Endodermal cell (in vitro differentiated cells): ENCODE data around the gene LTBP3. TPM values are rescaled to one million over a fixed set of nuclear protein-coding genes. Genes with fewer than 3 reads are reported as not detected.

Experiments
- DNase-seq: peaks from one replicate; pipeline ENCODE4 v3.0.0-alpha.2; 2017
- H3K27ac ChIP-seq: 2 replicates; pipeline ENCODE4 v1.5.1; 2013; ENCODE audit warnings: mild to moderate bottlenecking, low read depth, low read length, moderate library complexity
- H3K27me3 ChIP-seq: 2 replicates; pipeline ENCODE4 v1.6.1; 2013; ENCODE audit warnings: mild to moderate bottlenecking, low read length, moderate library complexity; ENCODE audit not compliant: insufficient read depth, control insufficient read depth, poor library complexity, severe bottlenecking
- H3K36me3 ChIP-seq: 2 replicates; pipeline ENCODE4 v1.7.0; 2013; ENCODE audit warnings: mild to moderate bottlenecking, low read length, moderate library complexity; ENCODE audit not compliant: control insufficient read depth, insufficient read depth
- H3K4me1 ChIP-seq: one replicate; pipeline ENCODE4 v1.7.0; 2013; ENCODE audit warnings: low read length; ENCODE audit not compliant: control insufficient read depth, insufficient read depth
- H3K4me3 ChIP-seq: 2 replicates; pipeline ENCODE4 v1.5.1; 2013; ENCODE audit warnings: mild to moderate bottlenecking, low read length, moderate library complexity
- H3K9ac ChIP-seq: 2 replicates; pipeline ENCODE4 v1.6.1; 2013; ENCODE audit warnings: mild to moderate bottlenecking, low read length, moderate library complexity; ENCODE audit not compliant: poor library complexity, severe bottlenecking; ENCODE audit errors: extremely low read depth
- H3K9me3 ChIP-seq: 2 replicates; pipeline ENCODE4 v1.6.1; 2013; ENCODE audit warnings: mild to moderate bottlenecking, low read length, moderate library complexity; ENCODE audit not compliant: control insufficient read depth
- H3K27ac Mint-ChIP-seq: 2 replicates; pipeline ENCODE4 v1.8.0; 2020; ENCODE audit warnings: mixed read lengths
- H3K27me3 Mint-ChIP-seq: 2 replicates; pipeline ENCODE4 v1.8.0; 2021; ENCODE audit warnings: mild to moderate bottlenecking, mixed read lengths; ENCODE audit not compliant: insufficient read depth
- H3K36me3 Mint-ChIP-seq: 2 replicates; pipeline ENCODE4 v1.8.0; 2020; ENCODE audit warnings: low read depth, mixed read lengths
- H3K4me1 Mint-ChIP-seq: 2 replicates; pipeline ENCODE4 v1.8.0; 2020; ENCODE audit warnings: mixed read lengths
- H3K4me3 Mint-ChIP-seq: 2 replicates; pipeline ENCODE4 v1.8.0; 2020; ENCODE audit warnings: mild to moderate bottlenecking, moderate library complexity, mixed read lengths
- H3K9me3 Mint-ChIP-seq: 2 replicates; pipeline ENCODE4 v1.8.0; 2020; ENCODE audit warnings: mild to moderate bottlenecking, mixed read lengths
- WGBS, 2 experiments: methylation state at CpG; one replicate each; pipeline versions ENCODE4 v1.1.5 to v1.1.7; 2013; ENCODE audit warnings: missing lambda C conversion rate in 2 of 2, mixed read lengths in 1 of 2; ENCODE audit not compliant: insufficient coverage in 1 of 2, insufficient read length in 1 of 2; 5-methylcytosine and 5-hydroxymethylcytosine counted together
- total RNA-seq, 2 donors: library from RNA; stranded (reverse); fragmentation: NEBNext Ultra II Directional in 1 of 2; extraction: Animal tissue kit (Norgen Biotek cat#: 25700) in 1 of 2; gene quantifications; 2 replicates in 1 of 2; 3 replicates in 1 of 2; pipeline ENCODE4 v1.2.1, GENCODE V29; 2021
- TF ChIP-seq, protein P1 (sequence below): fragments of 200-600 bp; sonication (generic); conservative IDR thresholded peaks from 2 replicates; pipeline ENCODE4 v1.5.0; 2021; ENCODE audit warnings: antibody characterized with exemption, mild to moderate bottlenecking

The LTBP3 gene
- total RNA-seq, 2 donors from 2014 or later, result 19.7 to 24.2 TPM

DNA sequence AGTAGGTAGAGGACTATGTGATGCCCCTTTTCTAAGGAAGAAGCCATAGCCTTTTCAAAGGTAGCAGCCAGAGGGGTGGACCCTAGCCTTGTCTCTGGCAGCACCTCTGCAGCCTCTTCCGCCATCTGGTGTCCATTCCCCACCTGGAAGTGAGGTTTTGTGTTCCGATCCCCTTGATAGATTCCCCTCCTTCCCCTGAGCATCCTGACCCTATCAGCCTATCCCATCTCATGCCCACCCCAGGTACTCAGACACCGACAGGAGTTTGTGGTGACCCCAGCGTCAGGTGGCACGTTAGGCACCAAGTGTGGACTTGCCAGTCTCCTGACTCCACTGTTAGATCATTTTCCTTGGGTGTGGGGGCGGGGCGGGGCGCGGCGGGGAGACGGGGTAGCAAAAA is 13.8 kb upstream of the LTBP3 start:
- H3K4me3 ChIP-seq, result peak overlapping the region; percentile 88
- peaks cover 11% of the 10 kb centered on the region for H3K36me3 Mint-ChIP-seq
- peaks cover 35% of the 10 kb centered on the region for H3K4me1 Mint-ChIP-seq
- TF ChIP-seq, protein P1, sequence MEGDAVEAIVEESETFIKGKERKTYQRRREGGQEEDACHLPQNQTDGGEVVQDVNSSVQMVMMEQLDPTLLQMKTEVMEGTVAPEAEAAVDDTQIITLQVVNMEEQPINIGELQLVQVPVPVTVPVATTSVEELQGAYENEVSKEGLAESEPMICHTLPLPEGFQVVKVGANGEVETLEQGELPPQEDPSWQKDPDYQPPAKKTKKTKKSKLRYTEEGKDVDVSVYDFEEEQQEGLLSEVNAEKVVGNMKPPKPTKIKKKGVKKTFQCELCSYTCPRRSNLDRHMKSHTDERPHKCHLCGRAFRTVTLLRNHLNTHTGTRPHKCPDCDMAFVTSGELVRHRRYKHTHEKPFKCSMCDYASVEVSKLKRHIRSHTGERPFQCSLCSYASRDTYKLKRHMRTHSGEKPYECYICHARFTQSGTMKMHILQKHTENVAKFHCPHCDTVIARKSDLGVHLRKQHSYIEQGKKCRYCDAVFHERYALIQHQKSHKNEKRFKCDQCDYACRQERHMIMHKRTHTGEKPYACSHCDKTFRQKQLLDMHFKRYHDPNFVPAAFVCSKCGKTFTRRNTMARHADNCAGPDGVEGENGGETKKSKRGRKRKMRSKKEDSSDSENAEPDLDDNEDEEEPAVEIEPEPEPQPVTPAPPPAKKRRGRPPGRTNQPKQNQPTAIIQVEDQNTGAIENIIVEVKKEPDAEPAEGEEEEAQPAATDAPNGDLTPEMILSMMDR, result peak; percentile 73
- H3K9me3 ChIP-seq, result no peaks in the 10 kb centered on the region
- H3K4me3 Mint-ChIP-seq, result peak overlapping the region; percentile 97
- 10 to 18% methylated on average over 4 to 11 of the region's 11 CpGs for WGBS, 2 experiments
- H3K4me1 ChIP-seq, result peaks cover 10% of the 10 kb centered on the region
- H3K27ac ChIP-seq, result no peak overlapping the region
- peaks cover 21% of the 10 kb centered on the region for H3K27me3 Mint-ChIP-seq
- peaks cover 21% of the 10 kb centered on the region for H3K27me3 ChIP-seq
- H3K36me3 ChIP-seq, result no peaks in the 10 kb centered on the region
- DNase-seq, result peak; percentile 88
- no peak overlapping the region for H3K9ac ChIP-seq
- peak overlapping the region; percentile 76 for H3K27ac Mint-ChIP-seq
- no peaks in the 10 kb centered on the region for H3K9me3 Mint-ChIP-seq

GRCh38 chr11:65571420-65571819 is 13.3 kb upstream of the LTBP3 start:
- H3K9me3 ChIP-seq, result no peaks in the 10 kb centered on the region
- peaks cover 11% of the 10 kb centered on the region for H3K36me3 Mint-ChIP-seq
- H3K27ac ChIP-seq, result no peak overlapping the region
- H3K4me3 Mint-ChIP-seq, result peak overlapping the region; percentile 97
- H3K9ac ChIP-seq, result no peak overlapping the region
- H3K4me3 ChIP-seq, result peak overlapping the region; percentile 88
- peak overlapping the region; percentile 76 for H3K27ac Mint-ChIP-seq
- peaks cover 16% of the 10 kb centered on the region for H3K27me3 ChIP-seq
- WGBS, 2 experiments, result 83 to 87% methylated on average over 9 of the region's 9 CpGs
- H3K9me3 Mint-ChIP-seq, result no peaks in the 10 kb centered on the region
- H3K4me1 Mint-ChIP-seq, result peaks cover 35% of the 10 kb centered on the region
- no peaks in the 10 kb centered on the region for H3K36me3 ChIP-seq
- peaks cover 10% of the 10 kb centered on the region for H3K4me1 ChIP-seq
- peaks cover 15% of the 10 kb centered on the region for H3K27me3 Mint-ChIP-seq
- TF ChIP-seq, protein P1, result no peak
- DNase-seq, result no peak

DNA sequence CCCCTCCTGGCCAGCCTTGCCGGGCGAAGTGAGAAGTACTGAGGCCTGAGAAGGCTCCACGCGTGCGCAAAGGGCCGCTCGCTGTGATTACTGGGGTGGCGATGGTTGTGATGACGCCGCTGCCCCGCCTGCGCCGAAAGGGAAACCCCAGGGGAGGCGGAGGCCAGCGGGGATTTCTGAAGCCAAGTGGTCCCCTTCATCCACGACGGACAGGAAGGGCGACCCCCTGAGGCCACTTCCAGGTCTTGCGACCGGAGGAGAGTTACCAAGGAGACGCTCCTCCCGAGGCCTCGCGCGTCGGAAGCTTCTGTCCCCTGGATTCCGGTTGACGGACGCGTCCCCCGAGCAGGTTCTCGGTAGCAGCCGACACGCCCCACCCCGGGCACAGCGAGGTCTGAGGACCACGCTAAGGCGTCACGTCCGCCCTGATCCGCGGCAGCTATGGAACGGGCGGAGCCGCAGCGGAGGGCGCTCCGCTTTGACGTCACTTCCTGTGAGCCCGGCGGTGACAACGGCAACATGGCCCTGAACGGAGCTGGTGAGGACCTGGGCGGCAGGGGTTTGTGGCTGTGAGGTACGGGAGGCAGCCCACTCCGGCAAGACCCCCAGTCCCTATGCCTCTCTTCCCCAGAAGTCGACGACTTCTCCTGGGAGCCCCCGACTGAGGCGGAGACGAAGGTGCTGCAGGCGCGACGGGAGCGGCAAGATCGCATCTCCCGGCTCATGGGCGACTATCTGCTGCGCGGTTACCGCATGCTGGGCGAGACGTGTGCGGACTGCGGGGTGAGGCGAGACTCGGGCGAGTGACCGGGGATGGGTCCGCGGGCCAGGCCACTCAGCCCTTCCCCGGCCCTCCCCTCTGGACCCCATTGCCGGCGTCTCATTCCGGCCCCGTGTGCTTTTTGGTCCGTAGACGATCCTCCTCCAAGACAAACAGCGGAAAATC is 12.1 kb upstream of the LTBP3 start, which contains the start of gene ZNRD2:
Gene ZNRD2, plus strand, starts transcription at position 505 of the 946 bp plus-strand sequence. Its CDS starts 15 bp downstream, at position 520.
- Histone ChIP-seq H3K36me3 (no peaks in the 10 kb centered on the region), H3K27me3 (peaks cover 7% of the 10 kb centered on the region), H3K27ac (peak within 1 kb of the TSS; percentile 52), H3K9me3 (no peaks in the 10 kb centered on the region), H3K9ac (peak within 1 kb of the TSS; percentile 62), H3K4me1 (peaks cover 10% of the 10 kb centered on the region), H3K4me3 (peak within 1 kb of the TSS; percentile 88)
- TF ChIP-seq, protein P1, result peak; percentile 83
- 0% methylated on average over 42 to 89 of the region's 89 CpGs for whole genome bisulfite sequencing, 2 experiments
- peak; percentile 99 for DNase-seq
- Mint-ChIP-seq H3K36me3 (peaks cover 11% of the 10 kb centered on the region), H3K4me1 (peaks cover 33% of the 10 kb centered on the region), H3K9me3 (no peaks in the 10 kb centered on the region), H3K4me3 (peak within 1 kb of the TSS; percentile 97), H3K27me3 (peaks cover 9% of the 10 kb centered on the region), H3K27ac (peak within 1 kb of the TSS; percentile 98)
